ENCODE results near the gene KCNA3. TPM values are rescaled to one million over a fixed set of nuclear protein-coding genes. Genes with fewer than 3 reads are reported as not detected.

KCNA3 gene
- total and polyA plus RNA-seq, 2 of the 8 experiments (the other 6 are each of a cell fraction or from before 2014, with no cell fraction given), result 0.95 to 1.1 TPM

DNA sequence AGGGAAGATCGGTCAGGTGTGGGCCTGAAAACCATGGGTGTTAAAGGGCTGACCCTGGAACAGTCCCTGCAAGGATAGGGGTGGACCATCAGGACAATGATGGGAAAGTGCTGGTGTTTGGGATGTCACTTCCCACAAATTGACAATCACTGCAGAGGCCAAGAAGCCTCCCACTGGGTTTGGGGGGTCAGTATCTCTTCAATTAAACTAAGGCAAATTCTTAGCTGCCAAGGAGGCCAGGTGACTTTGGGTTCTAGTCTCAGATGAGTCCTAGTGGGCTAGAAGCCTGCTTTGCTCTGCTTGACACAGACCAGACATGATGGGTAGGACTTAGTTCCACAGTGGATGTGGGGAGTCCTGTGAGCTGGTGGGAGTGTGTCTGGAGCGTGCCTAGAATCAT is 39.3 kb downstream of the KCNA3 start:
- Histone ChIP-seq H3K23ac (ENCODE audit: insufficient read length) (no peak overlapping the region), H3K27ac (ENCODE audit: low read depth, low read length) (no peak overlapping the region), H2BK5ac (ENCODE audit: low read depth, low read length) (no peak overlapping the region), H3K4ac (replicated peaks; ENCODE audit: insufficient read length, low read depth, low read length) (no peak overlapping the region), H3K27me3 (replicated peaks in 1 of 4; ENCODE audit: control insufficient read depth in 3 of 4, extremely low read depth in 1 of 4, insufficient read depth in 3 of 4, low read length in 3 of 4) (peaks cover 0 to 8% (median 0%) of the 10 kb centered on the region in 4 experiments; a peak in 1 of 7 replicates), H3K79me2 (ENCODE audit: control insufficient read depth in 1 of 2, insufficient read depth in 2 of 2, low read length in 2 of 2) (no peaks in the 10 kb centered on the region), H3K18ac (ENCODE audit: extremely low read depth, low read length) (no peak overlapping the region), H4K91ac (replicated peaks; ENCODE audit: insufficient read length, low read length) (no peak overlapping the region), H4K8ac (ENCODE audit: extremely low read depth, insufficient read depth, low read length) (no peak overlapping the region), H2BK20ac (ENCODE audit: low read length) (no peak overlapping the region), H2BK120ac (replicated peaks; ENCODE audit: low read depth, low read length) (no peak overlapping the region), H3K4me3 (ENCODE audit: extremely low read depth in 1 of 4, insufficient read depth in 2 of 4, low read depth in 3 of 4, low read length in 4 of 4) (no peak overlapping the region), H3K9me3 (ENCODE audit: insufficient read depth in 2 of 2, low read depth in 1 of 2, low read length in 1 of 2) (no peaks in the 10 kb centered on the region), H3K79me1 (ENCODE audit: low read depth, low read length) (no peaks in the 10 kb centered on the region), H2AFZ (ENCODE audit: low read length) (no peak overlapping the region), H3K9ac (replicated peaks in 1 of 4; ENCODE audit: extremely low read depth in 1 of 4, low read depth in 3 of 4, low read length in 3 of 4) (no peak overlapping the region), H4K20me1 (replicated peaks in 1 of 2; ENCODE audit: control insufficient read depth in 1 of 2, insufficient read depth in 2 of 2, low read length in 2 of 2) (no peaks in the 10 kb centered on the region), H2BK12ac (ENCODE audit: low read depth, low read length) (no peak overlapping the region), H4K5ac (ENCODE audit: insufficient read length, low read depth, low read length) (no peak overlapping the region), H3K56ac (replicated peaks; ENCODE audit: insufficient read length, low read depth, low read length) (no peak overlapping the region), H3K4me1 (replicated peaks in 1 of 4; ENCODE audit: control insufficient read depth in 3 of 4, insufficient read depth in 4 of 4, low read length in 3 of 4) (no peaks in the 10 kb centered on the region), H3K23me2 (ENCODE audit: low read depth, low read length) (no peaks in the 10 kb centered on the region), H2BK15ac (ENCODE audit: low read length) (no peak overlapping the region), H3K14ac (ENCODE audit: insufficient read length) (no peak overlapping the region), H3K36me3 (ENCODE audit: control insufficient read depth in 2 of 4, insufficient read depth in 4 of 4, low read length in 3 of 4) (no peaks in the 10 kb centered on the region), H2AK5ac (ENCODE audit: low read depth, low read length) (no peak overlapping the region), H3K4me2 (ENCODE audit: insufficient read depth in 1 of 2, low read depth in 2 of 2, low read length in 2 of 2) (no peak overlapping the region)
- DNase-seq (ENCODE audit: low read depth in 1 of 2, low spot score in 2 of 2) (no peak), FAIRE-seq (no peak)
- WGBS, 2 experiments (ENCODE audit: extremely low coverage in 1 of 2, insufficient coverage in 1 of 2, insufficient read length in 1 of 2, insufficient replicate concordance in 2 of 2, low coverage in 1 of 2, low lambda C conversion rate in 2 of 2, missing lambda C conversion rate in 1 of 2), result 87% methylated on average over 2 of the region's 2 CpGs; no CpG with 5 or more reads in 1 of the 2 experiments
- POLR2A ChIA-PET (ENCODE audit: partially characterized antibody), result no interaction called here
- CTCF ChIA-PET (ENCODE audit: partially characterized antibody), result interaction anchor here (0.7 to 6.3 kb wide), 8 partner anchors 15 to 151 kb away, joined by 3 to 86 read pairs (median 6); no protein-coding TSS in a partner anchor
- TF ChIP-seq SP1 (IDR thresholded peaks at IDR 0.05; ENCODE audit: low read depth, low read length) (no peak), CREB1 (IDR thresholded peaks at IDR 0.05) (no peak), EGR1 (IDR thresholded peaks at IDR 0.05; ENCODE audit: borderline replicate concordance, low read depth, low read length) (no peak), RBBP5 (IDR thresholded peaks at IDR 0.05; ENCODE audit: borderline replicate concordance, low read depth, low read length) (no peak), BCL11A (IDR thresholded peaks at IDR 0.05; ENCODE audit: low read depth in 2 of 2, low read length in 2 of 2) (no peak), FOSL1 (IDR thresholded peaks at IDR 0.05; ENCODE audit: insufficient read depth, low read depth, low read length) (no peak), RNF2 (IDR thresholded peaks at IDR 0.05; ENCODE audit: borderline replicate concordance, low read depth, low read length, missing control alignments, poor library complexity, severe bottlenecking) (no peak), SRF (IDR thresholded peaks at IDR 0.05; ENCODE audit: low read depth, low read length) (no peak), ASH2L (IDR thresholded peaks at IDR 0.05; ENCODE audit: low read length) (no peak), KDM4A (IDR thresholded peaks at IDR 0.05; ENCODE audit: low read depth, low read length, severe bottlenecking) (no peak), SP2 (IDR thresholded peaks at IDR 0.05; ENCODE audit: low read length) (no peak), CHD1 (IDR thresholded peaks at IDR 0.05; ENCODE audit: low read depth, low read length) (no peak), NANOG (IDR thresholded peaks at IDR 0.05; ENCODE audit: insufficient read depth, low read depth, low read length, poor library complexity, severe bottlenecking) (no peak), USF2 (IDR thresholded peaks at IDR 0.05; ENCODE audit: low read length) (no peak)
